Lower leg skin (tissue), 3 donors: ENCODE data around the gene CMC1.

Source experiments
- POLR2A ChIP-seq, 2 donors: fragments of 450-650 bp; IDR thresholded peaks; one replicate each; pipeline ENCODE4 v1.6.1; 2016 to 2017; ENCODE audit warnings: antibody characterized with exemption in 2 of 2, mild to moderate bottlenecking in 1 of 2, moderate library complexity in 1 of 2
- TF ChIP-seq, protein P1 (sequence below), 3 donors: fragments of 450-650 bp; IDR thresholded peaks; one replicate each; pipeline ENCODE4 v1.5.1; 2016; ENCODE audit warnings: antibody characterized with exemption in 3 of 3, mild to moderate bottlenecking in 3 of 3, moderate library complexity in 2 of 3

DNA sequence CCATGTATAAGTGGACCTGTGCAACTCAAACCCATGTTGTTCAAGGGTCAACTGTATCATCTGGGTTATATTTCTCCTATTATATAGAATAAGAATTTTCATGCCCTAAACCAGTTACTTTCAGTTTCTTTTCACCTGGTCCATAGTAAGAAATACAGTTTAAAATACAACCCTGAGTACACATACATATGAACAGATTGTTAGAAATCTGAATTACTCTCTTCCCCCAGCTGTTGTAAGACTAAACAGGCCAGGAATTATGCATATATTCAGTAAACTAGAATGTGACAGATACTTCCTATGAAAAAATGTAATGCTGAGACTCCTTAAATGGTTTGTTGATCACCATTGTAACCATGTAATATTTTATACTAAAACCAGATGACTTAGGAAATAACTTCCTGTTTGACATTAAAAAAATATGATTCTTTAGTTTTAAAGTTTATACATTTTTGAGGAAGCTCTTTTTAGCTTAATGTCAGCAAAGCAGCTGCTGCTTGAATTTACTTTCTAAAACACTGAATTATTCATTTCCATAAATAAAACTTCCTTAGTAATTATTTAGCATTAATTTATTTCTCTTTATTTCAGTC, 54.6 kb downstream of the CMC1 start:
- TF ChIP-seq, protein P1, sequence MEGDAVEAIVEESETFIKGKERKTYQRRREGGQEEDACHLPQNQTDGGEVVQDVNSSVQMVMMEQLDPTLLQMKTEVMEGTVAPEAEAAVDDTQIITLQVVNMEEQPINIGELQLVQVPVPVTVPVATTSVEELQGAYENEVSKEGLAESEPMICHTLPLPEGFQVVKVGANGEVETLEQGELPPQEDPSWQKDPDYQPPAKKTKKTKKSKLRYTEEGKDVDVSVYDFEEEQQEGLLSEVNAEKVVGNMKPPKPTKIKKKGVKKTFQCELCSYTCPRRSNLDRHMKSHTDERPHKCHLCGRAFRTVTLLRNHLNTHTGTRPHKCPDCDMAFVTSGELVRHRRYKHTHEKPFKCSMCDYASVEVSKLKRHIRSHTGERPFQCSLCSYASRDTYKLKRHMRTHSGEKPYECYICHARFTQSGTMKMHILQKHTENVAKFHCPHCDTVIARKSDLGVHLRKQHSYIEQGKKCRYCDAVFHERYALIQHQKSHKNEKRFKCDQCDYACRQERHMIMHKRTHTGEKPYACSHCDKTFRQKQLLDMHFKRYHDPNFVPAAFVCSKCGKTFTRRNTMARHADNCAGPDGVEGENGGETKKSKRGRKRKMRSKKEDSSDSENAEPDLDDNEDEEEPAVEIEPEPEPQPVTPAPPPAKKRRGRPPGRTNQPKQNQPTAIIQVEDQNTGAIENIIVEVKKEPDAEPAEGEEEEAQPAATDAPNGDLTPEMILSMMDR (IDR thresholded peaks at IDR 0.05) = no peak
- no peak for TF ChIP-seq POLR2A (IDR thresholded peaks at IDR 0.05)
